IPS-NIHi11 (cell line): ENCODE data around the gene CFDP1.
"Not testable (repeated sequence)": the region's sequence is repeated elsewhere in the genome, so short reads cannot be mapped to it uniquely, and the experiment has no call there.

Source experiments
- DNase-seq: peaks from one replicate; pipeline ENCODE4 v3.0.0; 2012; ENCODE audit warnings: mixed read lengths, low spot score

CFDP1 gene

DNA sequence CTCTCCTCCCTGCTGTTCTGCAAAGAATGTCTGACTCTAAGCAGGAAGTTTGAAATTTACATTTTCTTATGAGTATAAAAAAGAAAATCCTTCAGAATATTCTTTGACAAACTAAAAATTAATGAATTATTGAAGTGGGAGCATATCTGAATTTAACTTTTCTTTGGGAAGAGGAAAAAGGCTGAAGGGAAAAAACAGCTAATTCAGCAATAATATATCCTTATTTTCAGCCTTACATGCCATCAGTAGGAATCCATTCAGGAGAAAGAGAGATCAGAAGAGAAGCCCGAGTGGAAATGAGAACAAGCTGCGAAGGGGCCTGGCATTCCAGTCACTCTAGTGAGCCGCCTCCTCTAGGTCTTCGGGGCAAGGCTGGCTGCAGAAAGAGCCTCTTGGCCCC lies 140.1 kb downstream of the CFDP1 start:
- DNase-seq, result no peak

DNA sequence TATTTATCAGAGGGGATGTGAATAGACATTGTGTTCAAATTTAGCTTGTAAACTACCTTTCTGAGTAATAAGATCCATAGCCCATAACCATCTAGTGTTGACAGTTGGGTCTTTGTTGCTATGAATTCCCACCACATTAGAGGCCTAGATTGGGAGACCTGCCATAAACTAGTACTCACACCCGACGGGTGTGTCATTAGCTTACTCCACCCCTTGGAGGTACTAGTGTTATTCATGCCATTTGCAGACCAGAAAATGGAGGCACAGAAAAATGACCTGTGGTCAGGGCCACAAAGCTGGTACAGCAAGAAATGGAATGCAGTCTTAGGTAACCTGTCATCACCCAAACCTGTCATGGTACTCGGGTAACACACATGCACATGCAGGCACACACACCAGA lies 140.6 kb downstream of the CFDP1 start:
- DNase-seq, result no peak

DNA sequence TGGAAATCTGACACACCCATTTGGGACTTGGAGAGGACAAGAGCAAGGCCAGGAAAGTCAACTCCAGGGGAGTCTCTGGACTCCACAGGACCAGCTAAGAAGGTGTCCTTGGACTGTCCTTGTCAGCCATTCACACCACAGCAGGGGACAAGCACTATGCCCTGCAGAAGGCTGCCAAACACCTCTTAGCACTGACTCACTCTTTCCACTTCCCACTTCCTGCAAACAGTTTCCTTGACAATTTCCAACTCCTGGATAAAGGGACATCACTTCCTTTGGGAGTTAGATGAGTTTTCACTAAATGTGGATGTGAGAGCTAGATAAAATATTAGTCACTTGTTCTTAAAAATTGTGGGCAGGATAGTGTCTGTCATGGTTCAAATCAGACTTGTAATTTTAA lies 144.1 kb downstream of the CFDP1 start:
- no peak for DNase-seq

DNA sequence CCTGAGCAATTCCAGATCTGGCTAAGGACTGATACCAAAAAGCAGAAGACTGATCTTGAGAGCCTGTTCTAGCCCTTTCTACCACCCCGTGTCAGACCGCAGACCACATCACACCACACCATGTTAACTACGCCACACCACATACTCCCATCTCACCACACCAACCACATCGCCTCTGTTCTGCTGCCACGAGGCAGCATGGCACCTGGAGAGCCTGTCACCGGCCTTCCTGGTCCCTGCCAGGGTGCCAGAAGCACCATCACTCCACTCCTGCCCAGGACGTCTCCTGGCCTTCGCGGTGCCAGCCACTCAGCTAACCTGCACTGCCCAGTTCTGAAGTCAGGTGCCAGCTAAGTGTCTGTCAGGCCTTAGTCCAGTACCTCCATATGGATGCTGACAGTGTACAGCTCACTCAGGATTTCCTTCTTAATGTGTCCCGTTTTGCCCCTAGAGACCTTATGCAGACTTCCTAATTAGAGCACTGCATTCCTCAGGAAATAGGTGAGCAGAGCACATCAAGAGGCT lies 144.6 kb downstream of the CFDP1 start:
- DNase-seq, result no peak

DNA sequence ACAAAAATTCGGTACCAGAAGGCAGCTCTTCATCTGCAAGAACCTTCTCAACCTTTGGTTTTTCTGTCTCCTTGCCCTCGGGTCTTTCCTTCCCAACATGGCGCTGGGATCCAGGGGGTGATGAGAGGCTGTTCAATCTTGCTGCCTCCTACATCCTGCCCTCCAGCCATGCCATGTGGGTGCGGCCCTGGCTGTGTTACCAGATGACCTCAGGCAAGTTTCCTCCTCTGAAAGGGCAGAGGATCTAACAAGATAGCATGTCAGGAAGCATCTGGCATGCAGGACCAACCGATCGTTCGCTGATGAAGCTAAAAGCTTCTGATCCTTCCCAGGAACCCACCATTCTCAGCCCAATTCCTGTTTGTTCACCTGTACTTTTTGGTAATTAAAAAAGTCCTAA lies 145.1 kb downstream of the CFDP1 start:
- DNase-seq, result no peak

DNA sequence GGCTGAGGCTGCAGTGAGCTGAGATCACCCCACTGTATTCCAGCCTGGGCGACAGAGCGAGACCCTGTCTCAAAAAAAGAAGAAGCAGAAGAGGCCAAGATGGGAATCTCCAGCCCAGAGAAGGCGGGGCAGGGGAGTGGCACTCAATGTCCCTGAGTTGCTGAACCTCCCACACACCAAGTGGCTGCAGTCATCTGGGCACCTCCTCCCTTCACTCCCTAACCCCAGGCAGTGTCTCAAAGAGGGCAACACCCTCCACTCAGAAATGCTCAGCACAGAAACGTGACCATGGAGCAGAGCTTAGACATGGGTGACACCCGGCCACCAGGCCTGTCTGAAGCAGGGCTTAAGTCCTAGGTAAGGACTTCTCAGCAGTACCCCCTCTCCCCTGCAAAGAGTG lies 145.6 kb downstream of the CFDP1 start:
- no peak for DNase-seq

DNA sequence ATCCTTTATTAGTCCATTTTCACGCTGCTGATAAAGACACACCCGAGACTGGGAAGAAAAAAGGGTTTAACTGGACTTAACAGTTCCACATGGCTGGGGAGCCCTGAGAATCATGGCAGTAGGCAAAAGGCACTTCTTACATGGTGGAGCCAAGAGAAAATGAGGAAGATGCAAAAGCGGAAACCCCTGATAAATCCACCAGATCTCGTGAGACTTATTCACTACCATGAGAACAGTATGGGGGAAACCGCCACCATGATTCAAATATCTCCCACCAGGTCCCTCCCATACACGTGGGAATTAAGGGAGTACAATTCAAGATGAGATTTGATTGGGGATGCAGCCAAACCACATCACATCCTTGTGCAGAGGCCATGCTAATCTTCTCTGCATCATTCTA lies 146.9 kb downstream of the CFDP1 start:
- DNase-seq, result no peak

DNA sequence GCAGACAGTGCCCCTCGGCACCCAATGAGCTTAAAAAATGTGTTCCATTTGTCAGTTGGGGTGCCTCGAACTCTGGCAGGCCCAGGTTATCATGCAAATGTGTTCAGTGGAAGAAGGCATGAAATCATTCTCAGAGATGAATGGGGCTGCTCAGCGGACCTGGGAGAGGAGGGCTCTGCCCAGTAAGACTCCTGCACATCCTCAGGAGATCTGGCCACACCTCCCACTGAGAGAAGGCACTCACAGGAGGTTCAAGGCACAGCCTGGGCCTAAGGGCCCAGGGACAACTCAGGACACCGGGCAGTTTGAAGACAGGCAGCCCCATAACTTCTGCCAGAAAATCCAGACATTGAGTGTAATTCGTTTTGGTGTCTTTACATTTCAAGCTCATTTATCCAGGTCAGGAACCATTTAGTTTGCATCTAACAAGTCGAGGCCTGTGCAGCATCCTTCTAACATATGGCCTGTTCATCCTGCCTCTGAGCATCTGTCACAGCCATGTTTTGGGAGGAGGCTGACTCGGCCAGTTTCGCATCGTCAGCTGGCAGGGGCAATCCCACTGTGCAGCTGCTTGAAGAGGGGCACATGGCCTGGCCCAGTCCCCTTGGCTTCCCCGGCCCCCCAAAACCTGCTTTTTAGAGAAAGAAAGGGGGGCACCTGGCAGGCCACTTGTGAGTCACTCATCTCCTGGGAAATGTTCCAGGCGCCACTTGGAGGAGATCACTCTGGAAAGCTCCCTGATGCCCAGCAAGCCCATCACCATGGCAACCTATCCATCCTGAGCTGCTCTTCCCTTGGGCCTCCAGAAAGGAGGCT lies 150.6 kb downstream of the CFDP1 start:
- no peak for DNase-seq

DNA sequence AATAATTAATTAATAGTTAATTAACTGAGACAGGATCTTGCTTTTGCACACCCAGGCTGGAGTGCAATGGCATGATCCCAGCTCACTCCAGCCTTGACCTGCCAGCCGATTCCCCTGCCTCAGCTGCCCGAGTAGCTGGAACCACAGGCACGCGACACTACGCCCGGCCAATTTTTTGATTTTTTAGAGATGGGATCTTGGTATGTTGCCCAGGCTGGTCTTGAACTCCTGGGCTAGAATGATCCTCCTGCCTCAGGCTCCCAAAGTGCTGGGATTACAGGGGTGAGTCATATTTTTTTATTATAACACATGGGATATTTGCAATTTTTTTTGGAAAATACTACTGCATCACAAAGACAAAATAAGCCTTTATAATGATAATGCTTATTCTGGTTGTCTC lies 151.5 kb downstream of the CFDP1 start:
- DNase-seq, result no peak

DNA sequence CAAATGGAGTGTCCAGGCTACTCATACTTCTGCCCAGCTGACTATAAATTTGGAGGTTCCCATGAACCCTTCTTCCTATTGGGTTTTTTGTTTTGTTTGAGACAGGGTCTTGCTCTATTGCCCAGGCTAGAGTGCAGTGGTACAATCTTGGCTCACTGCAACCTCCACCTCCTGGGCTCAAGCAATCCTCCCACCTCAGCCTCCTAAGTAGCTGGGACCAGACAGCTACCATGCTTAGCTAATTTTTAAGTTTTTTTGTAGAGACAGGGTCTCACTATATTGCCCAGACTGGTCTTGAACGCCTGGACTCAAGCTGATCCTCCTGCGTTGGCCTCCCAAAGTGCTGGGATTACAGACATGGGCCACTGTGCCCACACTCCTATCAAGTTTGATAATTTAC lies 152.3 kb downstream of the CFDP1 start:
- not testable (repeated sequence) for DNase-seq

DNA sequence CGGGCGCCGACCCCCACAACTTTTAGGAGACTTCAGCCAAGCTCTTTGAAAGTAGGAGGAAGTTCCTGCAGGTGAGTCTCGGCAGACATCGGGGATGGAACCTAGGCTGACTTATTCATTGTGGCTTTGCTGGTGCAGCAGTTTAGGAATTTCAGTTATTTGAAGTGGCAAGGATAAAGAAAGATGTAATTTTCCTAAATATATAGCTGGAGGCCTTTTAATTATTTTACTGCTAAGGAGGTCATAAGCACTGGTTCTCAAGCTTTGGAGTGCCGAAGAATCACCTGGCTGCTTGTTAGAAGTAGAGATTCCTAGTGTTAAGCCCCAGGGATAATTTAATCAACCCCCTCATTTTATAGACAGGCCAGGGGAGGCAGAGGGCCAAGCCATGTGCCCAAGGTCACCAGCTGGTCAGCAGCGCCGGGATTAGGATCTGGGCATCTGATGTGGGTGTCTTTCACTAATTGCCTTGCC lies 152.9 kb downstream of the CFDP1 start:
- DNase-seq, result no peak

DNA sequence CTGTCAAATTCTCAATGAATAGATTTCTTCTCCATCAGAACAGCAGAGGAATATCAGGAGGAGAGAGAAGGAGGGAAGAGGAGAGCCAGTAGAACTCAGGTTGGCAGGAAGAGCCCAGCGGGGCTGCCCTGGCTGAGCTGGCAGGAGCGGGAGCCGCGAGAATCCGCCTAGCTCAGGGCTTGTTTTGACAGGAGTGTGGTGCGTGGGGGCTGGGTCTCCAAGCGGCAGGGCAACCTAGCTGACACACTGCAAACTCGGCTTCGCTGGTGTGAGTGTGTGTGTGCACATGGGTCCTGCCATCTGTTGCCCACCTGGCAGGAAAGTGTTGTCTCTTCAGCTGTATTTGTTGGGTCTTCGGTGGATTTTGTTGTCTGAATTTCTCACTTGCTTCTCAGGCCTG lies 154.0 kb downstream of the CFDP1 start:
- DNase-seq, result no peak

DNA sequence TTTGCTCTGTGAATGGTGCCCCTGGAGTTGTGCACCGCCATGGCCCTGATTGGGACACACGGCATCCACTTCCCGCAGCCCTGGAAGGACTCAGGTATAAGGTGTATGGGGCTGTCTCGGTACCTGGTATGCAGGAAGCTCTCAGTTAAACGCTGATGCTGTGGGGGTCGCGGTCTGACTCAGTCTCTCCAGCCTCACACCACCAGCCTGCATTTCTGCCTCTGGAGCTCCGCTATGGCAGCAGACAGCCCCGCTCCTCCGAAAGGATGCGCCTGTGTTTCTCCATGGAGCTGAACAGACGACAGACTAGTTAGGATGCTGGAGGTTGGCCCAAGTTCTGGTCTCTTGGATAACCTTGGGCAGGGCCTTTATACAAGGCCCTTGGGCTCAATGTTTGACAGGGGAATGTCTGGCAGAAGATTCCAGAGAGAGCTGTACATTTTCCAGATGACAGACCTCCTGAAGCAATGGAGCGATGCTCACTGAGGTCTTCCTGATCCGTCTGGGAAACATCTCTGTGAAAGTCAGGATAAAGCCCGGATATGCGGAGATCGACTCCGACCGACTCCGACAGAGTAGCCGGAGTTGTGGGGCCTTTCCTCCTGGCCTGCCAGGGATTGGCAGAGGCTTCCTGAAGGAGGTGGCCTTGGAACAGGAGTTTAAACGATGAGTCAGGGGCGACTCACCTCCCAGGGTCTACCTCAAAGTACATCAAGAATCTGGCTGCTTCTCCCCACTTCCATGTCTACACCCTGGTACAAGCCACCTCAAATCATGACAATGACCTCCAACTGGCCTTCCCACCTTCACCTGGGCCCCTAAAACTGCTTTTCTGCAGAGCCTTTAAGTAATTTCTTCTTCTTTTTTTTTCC lies 160.0 kb downstream of the CFDP1 start:
- no peak for DNase-seq

DNA sequence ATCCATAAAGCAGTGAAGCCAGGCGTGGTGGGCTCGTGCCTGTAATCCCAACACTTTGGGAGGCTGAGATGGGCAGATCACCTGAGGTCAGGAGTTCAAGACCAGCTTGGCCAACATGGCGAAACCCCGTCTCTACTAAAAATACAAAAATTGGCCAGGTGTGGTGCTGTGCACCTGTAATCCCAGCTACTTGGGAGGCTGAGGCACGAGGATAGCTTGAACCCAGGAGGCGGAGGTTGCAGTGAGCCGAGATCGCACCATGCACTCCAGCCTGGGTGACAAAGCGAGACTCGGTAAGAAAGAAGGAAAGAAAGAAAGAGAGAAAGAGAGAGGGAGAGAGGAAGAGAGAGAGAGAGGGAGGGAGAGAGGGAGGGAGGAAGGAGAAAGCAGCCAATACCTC lies 160.7 kb downstream of the CFDP1 start:
- not testable (repeated sequence) for DNase-seq

DNA sequence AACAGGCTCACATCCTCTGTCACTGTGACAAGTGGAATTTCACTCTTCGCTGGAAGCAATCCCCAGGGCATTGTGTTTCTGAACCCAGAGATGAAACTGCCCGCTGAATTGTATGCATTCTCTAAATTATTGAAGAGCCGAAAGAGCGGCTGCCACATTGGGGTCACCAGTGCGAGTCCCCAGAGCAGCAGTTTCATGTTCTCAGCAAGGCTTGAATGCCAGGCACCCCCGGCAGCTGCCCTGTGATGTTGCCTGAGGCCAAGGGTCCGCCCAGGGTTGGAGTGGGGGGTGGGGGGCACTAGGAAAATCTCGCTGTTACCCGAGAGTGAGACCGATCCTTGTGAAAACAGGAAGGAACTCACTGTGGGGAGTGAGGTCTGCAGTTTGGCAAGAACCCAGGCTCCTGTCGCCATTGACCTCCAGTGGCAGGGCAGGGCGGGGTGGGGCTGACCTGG lies 161.2 kb downstream of the CFDP1 start:
- no peak for DNase-seq

DNA sequence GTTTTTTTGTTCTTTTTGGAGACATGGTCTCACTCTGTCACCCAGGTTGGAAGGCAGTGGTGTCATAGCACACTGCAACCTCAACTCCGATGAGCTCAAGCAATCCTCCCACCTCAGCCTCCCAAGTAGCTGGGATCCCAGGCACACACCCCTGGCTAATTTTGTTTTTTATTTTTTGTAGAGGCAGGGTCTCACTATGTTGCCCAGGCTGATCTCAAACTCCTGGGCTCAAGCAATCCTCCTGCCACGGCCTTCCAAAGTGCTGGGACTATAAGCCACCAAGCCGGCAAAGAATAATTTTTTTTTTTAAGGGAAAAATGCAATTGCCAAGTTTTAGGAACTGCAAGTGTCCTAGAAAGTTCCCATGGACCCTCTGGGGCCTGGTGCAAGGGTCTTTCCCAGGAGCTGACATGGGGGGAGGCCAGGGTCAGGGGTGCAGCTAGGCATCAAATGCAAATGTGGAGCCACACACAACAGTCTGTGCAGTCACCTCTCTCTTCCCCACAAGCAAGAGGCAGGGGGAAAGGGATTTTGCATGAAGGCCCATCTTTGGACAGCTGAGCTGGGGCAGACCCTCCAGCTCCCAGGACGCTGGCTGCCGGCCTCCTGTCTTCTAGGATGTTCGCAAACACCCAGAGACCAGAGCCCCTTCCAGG lies 161.7 kb downstream of the CFDP1 start:
- DNase-seq, result no peak

DNA sequence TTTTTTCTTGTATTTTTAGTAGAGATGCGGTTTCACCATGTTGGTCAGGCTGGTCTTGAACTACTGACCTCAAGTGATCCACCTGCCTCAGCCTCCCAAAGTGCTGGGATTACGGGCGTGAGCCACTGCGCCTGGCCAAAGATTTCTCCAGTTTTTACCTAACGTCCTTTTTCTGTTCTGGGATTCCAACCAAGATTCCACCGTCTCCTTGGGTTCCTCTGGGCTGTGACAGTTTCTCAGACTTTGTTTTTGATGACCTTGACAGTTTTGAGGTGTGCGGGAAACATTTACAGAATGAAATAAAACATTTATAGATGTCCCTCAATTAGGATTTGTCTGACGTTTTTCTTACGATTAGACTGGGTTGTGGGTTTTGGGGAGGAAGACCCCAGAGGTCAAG lies 163.9 kb downstream of the CFDP1 start:
- DNase-seq, result not testable (repeated sequence)

DNA sequence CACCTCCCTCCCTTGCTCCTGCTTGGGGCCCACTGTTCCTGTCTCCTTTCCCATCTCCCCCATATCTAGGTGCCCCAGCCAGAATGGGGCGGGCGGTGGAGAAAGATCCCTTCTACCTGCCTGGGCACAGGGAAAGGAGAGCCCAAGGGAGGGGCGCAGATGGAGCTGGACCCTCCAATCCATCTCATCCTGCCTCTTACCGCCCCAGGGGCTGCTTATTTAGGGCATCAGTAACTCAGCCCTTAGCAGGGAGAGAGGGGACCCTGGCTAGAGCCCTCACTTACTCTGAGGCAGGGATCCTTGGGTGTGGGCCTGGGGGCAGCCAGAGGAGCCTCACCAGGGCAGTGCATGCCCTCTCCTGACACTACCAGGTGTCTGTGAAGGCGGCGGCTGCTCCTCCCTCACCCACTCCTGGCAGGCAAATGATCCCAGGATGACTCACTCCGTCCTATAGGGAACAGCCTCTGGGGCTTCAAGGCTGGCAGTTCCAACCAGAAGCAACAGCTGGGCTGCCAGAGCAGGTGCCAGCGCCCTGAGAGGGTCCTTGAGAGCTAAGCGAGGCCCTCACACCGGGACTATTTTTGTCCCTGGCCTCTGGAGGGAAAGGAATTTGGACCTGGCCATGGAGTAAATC lies 165.6 kb downstream of the CFDP1 start:
- no peak for DNase-seq

DNA sequence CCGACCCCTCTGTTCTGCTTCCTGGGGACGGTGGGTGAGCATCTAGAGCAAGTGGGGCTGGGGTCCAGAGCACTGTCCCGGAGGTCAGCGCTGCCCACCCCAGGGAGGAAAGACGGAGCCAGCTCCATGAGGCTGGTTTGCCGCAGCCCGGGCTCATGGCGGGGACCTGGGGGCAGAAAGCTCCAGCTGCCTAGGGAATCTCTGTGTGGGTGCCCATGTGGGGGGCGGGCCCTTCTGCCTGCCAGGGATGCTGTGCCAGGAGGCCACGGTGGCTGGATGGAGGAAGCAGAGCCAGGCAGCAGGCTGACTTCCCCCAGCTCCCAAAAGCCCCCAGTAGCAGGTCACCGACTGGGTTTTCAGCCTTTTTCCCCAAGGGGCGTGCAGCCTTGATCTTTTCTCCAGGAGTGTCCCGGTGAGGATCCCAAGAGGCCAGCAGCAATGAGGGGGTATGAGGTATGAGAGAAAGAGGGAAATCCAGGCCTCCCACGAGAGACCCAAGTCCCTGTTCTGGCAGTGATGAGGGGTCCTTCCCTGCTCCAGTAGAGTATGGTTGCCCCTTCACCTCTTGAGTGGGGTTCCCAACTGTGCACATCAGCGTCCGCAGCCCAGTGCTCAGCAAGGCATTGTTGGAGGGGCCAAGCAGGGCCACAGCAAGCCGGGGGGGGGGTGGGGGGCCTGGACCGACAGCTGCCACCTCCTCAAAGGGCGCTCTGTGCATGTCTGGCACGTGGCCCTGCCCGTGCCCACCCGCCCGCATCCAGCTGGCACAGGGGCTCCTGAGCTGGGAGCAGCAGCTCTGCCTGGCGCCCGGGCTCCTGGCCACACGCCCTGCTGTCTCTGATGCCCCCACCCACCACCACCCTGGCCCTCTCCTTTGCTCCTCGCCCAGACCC lies 166.3 kb downstream of the CFDP1 start:
- no peak for DNase-seq

DNA sequence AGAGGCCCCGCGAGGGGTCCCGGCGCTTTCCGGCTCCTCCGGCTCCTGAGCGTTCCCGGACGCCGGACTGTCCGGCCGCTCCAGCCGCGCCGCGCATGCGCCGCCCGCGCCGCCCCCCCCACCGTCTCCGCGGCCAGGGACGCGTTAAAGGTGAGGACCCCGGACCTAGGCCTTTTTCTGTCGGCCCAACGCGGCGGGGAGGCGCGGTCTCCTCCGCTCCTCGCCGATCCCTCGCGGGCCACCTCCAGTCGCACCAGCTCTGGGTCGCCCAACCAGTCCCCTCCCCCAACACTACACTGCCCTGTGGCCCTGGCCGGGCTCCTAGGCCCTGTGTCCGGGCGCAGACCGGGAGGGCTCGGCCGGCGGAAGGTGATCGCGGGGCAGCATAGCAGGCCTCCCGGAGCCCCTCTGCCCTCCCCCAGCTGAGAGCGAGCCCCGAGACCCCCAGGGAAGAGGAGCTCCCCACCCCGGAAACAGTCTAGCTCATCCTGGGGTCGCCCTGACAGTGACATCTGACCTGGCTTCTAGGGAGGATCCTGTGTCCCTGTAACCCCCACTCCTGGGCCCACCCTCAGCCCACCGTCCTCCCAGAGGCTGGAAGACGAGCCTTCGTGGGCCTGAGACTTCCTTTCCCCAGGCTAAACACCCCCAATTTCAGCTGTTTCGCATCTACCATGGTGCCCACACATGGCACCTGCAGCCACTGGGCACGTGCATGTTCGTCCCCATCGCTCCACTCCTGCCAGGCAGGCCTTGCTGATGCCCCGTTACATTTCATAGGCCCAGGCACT lies 167.2 kb downstream of the CFDP1 start:
- peak; percentile 99 for DNase-seq
